Germinal center (tissue), 1 donor: ENCODE results near the gene KRT36.

Experiments used
- DNase-seq: peaks from one replicate; pipeline ENCODE4 v3.0.0; 2012; ENCODE audit warnings: mixed read lengths, low spot score

The KRT36 gene

DNA sequence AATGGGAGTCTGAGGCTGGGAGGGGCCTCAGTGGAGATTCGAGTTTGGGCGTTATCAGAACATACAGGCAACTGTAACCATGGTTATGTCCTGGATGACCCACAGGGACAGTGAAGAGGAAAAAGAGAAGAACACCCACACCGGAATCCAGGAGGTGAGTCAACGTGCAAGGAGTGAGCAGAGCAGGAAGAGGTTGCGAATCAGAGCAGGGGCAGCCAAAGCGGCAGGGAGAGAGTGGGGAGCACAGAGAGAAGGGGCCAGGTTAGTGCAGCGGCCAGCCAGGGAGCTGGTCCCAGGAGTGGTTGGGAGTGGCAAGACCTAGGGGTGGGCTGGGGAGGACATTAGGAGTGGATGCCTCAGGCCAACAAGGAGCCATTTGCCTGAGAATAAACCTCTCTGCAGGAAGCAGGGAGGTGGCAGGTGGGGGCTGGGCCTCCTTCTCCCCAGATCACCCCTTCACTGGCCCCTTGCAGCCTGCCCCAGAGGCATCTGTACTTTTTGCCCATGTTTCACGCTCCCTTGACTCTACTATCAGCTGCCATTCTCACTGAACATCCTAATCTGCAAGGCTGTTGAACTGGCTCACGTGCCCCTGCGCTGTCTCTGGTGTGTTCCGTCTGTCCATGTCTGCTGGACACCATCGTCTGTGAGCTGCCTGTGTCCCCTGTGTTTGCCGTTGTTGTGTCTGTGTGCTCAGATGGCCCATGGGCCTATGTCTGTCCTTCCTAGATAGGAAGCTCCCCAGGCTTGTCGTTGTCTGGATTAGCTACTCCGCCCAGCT lies 10.6 kb upstream of the KRT36 start:
- no peak for DNase-seq

DNA sequence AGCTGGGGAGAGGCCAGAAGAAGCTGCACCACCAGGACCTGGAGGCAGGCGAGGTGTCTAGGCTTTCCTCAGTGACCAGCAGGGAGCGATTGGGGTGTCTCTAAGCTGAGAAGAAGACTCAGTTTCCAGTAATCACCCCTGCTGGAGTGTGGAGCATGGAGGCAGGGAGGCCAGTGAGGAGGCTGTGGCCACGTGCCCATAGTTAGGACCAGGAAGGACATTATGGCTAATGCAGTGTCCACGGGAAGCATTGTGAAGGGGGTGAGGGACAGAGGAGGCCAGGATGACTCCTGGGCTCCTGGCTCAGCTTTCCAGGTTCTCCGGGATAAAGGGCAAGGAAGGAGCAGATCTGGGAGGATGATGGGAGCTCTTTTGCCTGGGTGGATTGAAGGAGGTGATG lies 10.0 kb upstream of the KRT36 start:
- no peak for DNase-seq

DNA sequence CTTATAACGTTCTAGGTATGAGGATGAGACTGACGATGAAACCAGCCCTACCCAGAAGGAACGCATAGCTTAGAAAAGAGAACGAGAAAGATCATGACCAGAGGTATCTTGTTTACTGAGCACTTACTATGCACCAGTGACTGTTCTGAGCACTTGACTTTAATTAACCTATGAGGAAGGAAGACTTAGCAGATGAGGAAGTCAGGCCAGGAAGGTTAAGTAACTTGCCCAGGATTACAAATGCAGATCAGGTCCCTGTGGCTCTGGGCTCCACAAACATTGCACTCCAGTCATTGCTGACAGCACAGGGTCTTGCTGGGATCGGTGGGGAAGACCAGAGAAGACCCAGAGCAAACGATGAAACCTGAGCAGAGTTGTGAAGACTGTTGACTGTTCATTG lies 8.6 kb upstream of the KRT36 start:
- no peak for DNase-seq

DNA sequence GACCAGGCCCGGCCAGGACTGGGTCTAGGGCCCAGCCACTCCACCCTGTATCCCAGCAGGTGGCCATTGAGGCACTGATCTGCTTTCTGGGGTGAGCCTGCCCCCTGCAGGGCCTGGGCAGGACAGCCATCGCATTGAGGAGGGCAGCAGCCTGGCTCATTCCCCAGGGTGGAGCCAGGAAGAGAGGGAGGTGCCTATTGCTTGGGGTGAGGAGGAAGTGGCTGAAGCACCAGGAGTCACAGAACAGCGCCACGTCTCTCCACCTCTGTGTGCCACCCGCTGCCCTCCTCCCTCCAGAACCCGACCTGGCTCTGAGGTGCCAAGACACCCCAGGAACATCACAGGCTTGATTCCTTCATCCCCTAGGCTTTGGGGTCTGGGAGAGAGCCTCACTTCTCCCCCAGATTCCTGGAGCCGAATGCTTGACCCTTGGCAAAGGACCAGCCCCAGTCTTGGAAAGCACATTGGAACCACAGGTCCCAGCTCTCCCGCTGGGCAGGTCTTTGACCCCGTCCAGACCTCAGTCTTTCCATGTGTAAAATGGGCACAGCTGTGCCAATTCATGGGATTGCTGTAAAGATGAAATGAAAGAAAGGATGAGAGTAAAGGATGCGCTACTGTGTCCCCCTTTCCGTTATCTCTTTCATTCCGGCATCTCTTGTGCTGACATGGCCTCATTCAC lies 7.2 kb upstream of the KRT36 start:
- DNase-seq = peak; percentile 84

DNA sequence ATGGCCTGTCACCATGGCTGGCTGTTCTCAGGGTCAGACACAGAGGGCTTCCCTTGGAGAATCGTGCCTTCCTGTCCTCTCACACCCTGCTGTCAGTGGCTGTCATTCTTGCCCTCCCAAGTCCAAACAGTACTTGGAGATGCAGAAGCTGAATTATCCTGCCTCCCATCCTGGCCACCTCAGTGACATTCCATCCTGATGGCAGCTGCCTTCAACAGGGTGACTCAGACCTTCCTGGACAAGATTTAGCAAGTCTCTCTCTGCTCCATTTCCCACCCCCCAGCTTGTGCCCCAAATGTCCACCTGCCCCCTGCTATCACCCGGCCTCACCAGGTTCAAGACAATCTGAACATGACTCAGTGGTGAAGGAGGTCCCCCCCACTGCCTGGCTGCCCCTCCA lies 4.8 kb upstream of the KRT36 start:
- no peak for DNase-seq

DNA sequence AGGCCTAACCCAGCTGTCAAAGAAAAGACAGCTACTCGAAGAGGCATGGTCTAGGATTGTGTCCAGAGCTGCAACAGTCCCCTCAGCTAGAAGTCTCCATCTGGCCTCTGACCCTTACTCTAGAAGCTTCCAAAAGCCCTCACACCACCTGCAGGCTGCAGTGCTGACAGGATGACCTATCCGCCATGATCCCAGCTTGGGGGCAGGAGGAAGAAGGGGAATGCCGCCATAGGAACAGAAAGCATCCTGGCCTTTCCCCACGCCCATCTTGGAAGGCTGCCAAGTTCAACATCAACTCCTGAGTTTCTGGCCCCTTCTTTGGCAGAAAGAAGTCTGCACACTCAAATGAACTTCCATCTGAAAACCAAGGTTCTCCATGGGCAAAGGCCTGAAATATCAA lies 3.1 kb upstream of the KRT36 start:
- no peak for DNase-seq

DNA sequence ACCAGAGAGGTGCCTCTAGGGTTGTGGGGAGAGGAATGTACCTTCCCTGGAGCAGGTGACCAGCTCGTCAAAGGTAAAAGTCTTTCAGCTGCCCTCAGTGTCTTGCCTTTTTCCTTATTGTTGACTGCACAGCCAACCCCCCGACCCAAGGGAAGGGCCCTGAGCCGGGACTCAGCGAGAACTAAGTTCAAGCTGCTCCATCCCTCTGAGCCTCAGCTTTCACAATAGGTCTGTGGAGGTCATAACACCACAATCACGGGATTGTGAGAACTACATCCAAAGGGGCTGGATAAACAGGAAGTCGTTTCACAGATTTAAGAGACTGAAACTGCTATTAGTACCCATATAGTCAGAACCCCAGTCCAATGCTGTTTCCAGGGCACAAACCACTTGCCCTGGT lies 2.6 kb upstream of the KRT36 start:
- no peak for DNase-seq

DNA sequence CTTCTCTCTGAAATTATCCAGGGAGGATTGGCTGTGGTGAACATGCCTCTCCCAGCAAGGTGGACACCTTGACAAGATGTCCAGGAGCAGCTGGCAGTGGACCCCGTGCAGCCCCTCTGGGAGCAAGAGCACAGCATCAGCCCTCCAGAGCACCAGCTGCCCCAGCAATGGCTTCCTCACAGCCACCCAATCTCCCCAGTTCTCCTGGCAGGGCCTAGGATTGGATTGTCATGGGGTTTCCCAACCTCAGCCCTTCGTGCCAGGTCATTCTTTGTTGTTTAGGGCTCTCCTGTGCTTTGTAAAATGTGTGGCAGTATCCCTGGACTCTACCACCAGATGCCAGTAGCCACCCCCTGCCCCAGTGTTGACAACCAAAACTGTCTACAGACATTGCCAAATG lies 1.8 kb upstream of the KRT36 start:
- DNase-seq = no peak

DNA sequence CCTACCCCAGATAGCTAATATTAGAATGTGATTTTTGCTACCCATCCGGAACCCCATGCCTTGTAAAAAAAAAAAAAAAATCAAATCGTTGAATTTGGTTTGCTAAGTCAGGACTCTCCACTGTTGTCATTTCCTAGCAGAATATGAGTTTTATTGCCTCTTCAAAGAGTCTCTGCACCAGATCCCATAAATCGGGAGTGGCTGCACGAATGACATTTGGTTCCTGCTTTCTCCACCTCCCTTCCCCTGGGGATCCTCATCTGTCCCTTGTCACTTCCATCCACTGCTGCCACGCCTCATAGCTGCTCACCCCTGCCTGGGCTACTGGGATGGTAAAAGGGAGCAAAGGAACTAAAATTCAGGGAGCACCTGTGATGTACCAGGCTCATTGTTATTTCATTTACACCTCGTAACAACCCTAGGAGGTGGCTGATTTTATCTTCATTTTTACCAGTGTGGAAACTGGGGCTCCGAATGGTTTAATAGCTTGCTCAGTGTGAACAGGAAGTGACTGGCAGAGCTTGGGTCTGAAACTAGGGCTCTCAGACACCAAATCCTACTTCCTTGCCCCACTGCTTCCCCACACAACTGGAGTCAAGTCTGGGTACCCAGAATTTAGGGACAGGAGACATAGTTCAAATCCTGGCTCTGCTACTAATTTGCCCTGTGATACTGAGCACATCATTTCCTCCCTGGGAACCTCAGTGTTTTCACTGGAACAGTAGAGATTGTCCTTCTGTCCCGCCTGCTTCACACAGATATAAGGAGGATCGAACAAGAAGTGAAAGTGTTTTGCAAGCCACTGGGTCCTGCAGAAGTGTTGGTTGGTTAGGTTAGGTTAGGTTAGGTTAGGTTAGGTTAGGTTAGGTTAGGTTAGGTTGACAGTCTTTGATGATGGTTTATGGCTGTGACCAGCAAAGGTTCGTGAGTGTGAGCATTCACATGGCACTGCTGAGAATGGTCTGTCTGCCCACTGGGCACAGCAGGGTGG lies 585 bp upstream of the KRT36 start:
- no peak for DNase-seq

DNA sequence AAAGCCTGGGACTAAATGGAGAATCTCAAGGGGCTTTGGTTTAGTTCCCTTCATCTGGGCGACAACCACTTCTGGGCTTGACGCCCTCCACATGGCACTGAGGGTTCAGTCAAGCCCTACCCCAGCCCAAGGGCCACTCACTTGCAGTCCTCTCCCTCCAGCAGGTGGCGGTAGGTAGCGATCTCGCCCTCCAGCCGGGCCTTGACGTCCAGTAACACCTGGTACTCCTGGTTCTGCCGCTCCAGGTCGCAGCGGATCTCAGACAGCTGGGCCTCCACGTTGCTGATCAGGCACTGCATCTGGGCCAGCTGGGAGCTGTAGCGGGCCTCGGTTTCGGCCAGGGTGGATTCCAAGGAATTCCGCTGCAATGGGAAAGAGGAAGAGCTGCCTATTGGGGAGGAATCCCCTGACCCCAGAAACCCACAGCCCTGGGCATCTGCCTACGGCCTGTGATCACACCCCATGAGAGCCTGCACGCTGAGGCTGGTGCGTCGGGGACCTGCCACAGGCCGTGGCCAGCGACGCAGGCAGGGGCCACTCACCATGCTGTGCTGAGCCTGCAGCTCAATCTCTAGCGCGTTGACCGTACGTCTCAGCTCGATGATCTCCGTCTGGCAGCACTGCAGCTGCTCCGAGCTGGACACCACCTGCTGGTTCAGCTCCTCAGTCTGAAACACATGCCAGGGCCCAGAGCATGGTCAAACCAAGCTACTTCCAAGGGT lies 2.7 kb downstream of the KRT36 start:
- peak; percentile 48 for DNase-seq

DNA sequence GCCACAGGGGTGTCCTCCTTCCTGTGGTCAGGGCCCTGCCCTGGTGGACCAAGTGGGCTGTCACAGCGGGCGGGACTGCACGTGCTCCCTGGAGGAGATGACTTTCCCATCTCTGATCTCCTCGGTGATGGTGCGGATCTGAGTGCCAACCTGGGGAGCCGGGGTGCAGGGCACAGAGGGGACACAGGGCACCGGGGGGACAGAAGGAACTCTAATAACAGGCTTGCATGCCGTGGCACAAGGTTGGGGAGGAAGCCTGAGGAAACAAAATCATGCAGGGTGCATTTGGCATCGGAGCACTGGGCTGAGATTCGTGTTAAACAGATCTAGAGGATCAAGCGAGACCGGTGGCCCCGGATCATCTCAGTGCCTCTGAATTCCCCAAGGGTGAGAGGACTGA lies 3.4 kb downstream of the KRT36 start:
- no peak for DNase-seq

DNA sequence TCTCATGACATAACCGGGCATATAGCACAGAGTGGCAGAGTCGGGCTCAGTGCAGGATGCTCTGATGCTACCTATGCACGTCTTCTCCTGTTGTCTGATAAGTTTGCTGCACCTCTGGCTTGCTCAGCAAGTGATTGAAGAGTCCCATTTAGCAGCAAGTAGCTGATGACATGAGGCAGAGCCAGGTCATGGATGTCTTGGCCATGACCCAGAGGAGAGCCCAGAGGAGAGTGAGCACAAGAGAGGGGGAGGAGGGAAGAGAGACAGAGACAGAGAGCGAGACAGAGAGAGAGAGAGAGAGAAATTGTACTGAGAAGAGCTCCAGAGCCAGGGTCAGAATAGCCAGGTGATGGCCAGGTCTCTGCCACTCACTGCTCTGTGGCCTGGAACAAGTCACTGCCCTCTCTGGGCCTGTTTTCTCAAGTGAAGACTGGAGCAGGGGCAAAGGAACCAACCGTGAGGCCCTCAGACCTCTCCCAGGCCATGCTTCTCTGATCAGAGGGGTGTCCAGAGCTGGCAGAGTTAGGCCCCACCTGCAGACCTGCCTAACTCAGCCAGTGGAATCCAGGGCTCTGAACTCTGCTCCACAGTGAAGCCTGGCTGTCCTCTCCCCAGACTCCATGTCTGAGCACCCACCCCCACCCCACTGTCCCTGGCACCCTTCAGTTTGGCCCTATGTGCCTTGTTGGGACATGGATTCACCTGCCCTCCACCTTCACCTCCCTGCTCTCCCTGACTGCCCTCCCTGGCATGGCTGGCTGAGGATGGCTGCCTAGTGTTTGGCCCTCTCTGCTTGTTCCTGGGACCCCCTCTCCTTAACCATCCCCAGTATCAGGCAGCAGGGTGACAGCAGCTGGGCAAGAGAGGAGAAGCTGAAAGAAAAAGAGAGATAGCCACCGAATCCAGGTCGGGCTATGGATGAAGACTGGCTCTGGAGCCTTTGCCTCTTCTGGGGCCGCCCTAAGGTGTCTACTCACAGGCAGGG lies 4.5 kb downstream of the KRT36 start:
- no peak for DNase-seq

DNA sequence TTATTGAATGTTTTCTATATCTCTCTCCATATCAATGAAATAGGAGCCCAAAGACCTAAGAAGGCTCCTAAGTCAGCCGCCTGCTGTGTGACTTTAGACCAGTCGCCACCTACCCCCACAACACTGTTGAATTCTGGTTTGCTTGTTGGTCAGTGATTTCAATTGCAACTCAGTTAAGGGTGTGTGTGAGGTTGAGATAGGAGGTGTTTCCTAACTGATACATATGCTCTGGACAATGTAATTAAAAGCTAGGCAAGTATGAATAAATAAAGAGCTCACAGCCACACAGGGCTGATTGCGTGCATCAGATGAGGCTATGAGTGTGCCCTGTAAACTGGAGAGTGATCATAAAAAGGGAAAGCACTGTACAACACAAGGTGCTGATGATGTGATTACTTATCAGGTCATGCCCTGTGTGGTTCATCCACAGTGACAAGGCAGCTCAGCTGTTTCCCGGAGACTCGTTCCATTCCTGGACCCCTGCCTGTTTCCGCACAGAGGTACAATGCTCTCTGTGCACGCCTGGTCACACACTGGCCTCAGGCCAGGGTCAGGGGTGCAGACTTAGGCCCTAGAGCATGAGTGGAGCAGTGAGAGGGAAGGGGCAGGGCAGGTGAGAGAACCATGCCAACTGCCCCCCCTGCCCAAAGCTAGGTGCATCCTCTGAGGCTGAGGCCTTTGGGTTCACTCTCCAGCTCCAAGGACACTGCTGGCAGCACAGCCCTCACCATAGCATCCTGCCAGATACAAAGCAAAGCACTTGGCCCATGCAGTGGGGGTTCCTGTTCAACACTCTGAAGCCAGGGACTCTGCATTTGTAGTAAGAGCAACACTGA lies 5.5 kb downstream of the KRT36 start:
- no peak for DNase-seq

DNA sequence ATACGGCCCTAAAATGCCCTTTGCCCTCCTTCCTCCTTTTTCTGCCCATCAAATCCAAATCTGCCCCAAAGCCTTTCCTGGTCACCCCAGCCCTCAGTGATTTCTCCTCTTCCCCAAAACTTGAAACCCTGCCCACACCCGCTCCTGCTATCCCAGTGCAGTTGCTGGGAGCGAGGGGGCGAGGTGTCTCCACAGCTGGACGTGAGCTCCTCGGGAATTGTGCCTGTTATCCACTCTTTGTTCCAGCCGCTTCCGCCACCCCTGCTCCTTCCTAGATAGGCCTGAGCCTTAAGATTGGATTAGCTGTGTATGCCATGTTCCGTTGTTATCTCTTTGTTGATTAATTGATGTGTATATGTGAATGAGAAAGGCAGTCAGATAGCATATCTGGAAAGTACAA lies 6.2 kb downstream of the KRT36 start:
- DNase-seq = no peak

DNA sequence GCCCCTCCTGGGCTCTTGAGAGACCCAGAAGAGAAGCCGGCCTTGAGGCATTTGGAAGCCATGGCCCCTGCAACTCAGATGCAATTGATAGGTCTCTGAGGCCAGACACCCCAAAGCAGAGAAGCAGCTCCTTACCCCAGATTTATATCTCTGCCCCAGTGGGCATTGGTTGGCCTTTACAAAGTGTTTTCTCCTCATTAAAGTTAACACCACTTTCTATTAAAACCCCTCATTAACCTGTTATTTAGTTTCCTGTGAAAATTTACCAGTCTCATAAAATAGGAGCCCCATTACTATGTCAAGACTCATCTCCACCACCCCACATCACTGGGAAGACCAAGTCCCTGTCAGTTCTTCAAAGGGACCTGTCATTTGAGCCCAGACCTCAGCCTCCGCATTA lies 8.7 kb downstream of the KRT36 start, which contains the start of gene KRT35:
Gene KRT35, minus strand, starts transcription at position 116 of the 400 bp plus-strand sequence. Its CDS starts 54 bp downstream, at position 62.
- DNase-seq = no peak

DNA sequence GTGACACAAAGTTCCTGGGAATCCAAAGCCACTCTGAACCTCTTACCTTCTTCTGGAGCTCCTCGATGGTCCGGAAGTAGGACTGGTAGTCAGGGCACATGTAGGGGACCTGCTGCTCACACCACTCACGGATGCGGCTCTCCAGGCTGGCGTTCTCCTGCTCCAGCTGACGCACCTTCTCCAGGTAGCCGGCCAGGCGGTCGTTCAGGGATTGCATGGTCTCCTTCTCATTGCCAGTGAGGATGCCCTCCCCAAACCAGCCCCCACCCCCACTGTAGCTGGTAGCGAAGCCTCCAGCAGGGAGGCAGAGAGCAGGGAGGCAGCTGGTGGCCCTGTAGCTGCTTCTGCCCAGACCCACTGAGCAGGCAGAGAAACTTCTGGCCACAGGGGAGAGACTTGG lies 9.1 kb downstream of the KRT36 start:
- no peak for DNase-seq

DNA sequence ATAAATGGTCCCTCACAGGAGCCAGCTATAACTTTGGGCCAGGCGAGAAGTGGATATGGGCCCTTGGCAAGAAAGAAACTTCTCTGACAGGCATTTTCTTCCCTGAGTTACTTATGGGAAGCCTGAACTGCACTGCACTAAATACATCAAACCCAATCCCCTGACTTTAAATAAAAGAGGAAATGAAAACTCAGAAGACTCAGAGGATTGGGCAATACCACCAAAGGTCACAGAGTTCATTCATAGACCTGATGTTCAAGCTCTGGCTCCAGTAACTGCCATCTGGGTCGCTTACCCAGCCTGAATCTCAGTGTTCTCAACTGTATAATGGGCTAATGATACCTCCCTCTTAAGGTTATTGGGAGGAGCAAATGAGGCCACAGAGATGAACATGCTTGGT lies 9.6 kb downstream of the KRT36 start:
- DNase-seq = peak; percentile 16

DNA sequence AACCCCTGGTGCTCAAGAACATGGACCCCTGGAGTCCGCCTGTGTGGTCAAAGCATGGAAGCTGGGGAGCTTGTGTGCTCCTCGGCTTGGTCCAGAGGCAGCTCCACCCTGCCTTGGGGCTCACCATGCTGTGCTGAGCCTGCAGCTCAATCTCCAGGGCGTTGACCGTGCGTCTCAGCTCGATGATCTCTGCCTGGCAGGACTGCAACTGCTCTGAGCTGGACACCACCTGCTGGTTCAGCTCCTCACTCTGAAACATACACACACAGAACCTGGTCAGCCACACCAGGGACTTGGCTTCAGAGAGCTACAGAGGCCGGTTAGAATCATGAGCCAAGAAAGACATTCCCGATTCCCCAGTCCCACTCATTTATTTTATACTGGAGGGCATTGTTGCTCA lies 11.5 kb downstream of the KRT36 start:
- DNase-seq = no peak
